ENCODE measurements around the gene PLEKHG4B. TPM values are rescaled to one million over a fixed set of nuclear protein-coding genes. Genes with fewer than 3 reads are reported as not detected.
"Not testable (repeated sequence)": the region's sequence is repeated elsewhere in the genome, so short reads cannot be mapped to it uniquely, and the experiment has no call there.

The PLEKHG4B gene
- total RNA-seq (2021) (0.28 and 0.33 TPM in 2 replicates), Bru-seq, nascent RNA (percentile 17 among the genes with signal in this experiment), BruChase-seq, experiment 1, labeled RNA remaining after a 2-hour chase (percentile 15 among the genes with signal in this experiment), BruChase-seq, experiment 2, labeled RNA remaining after a 6-hour chase (percentile 11 among the genes with signal in this experiment)
- long read RNA-seq, partial matches to known transcripts = 1 of 1 reads
- long read RNA-seq, other reads (novel, unspliced or antisense) = 0 of 1 reads

- BruUV-seq (replicated peaks) = no TSS peak
- ChIA-PET CTCF (interaction anchor here (0.5 kb wide), 1 partner anchor 383 kb away, joined by 3 read pairs; no protein-coding TSS in a partner anchor), POLR2A (ENCODE audit: low non-redundant PET) (no interaction called here)
- TF ChIP-seq EZH2 (IDR thresholded peaks at IDR 0.05; ENCODE audit: borderline replicate concordance, low read depth, low read length, poor library complexity, severe bottlenecking) = peak; percentile 79
- no peak for TF ChIP-seq CTCF (conservative IDR thresholded peaks at IDR 0.05; ENCODE audit: low read depth, low read length)
- peaks cover 87% of the 10 kb centered on the region for H3K27me3 ChIP-seq (replicated peaks; ENCODE audit: insufficient read depth, low read depth, low read length, poor library complexity)
- H3K27ac ChIP-seq (ENCODE audit: low read depth, low read length, poor library complexity, severe bottlenecking) = no peak within 1 kb of the TSS
- no peaks in the 10 kb centered on the region for H3K9me3 ChIP-seq (ENCODE audit: low read depth, low read length, poor library complexity, severe bottlenecking)
- H3K4me1 ChIP-seq (ENCODE audit: insufficient read depth, low read length, poor library complexity, severe bottlenecking) = no peaks in the 10 kb centered on the region
- no peaks in the 10 kb centered on the region for H3K36me3 ChIP-seq (ENCODE audit: insufficient read depth, low read length, poor library complexity, severe bottlenecking)
- DNase-seq (ENCODE audit: low spot score) = peak; percentile 20
- peak within 1 kb of the TSS; percentile 38 for H3K4me3 ChIP-seq (ENCODE audit: low read depth, low read length, poor library complexity, severe bottlenecking)
- intact Hi-C loops (cut with micrococcal nuclease; ENCODE audit: unreplicated experiment) = no loop called here
Observed at GRCh38 chr5:91556-92263, at the start of gene PLEKHG4B. Gene PLEKHG4B, plus strand, starts transcription at chr5:92168. Its CDS starts 64 bp downstream, at chr5:92232.

- H3K27me3 ChIP-seq (replicated peaks; ENCODE audit: insufficient read depth, low read depth, low read length, poor library complexity) = peaks cover 85% of the 10 kb centered on the region
Observed at GRCh38 chr5:42250-42649, 49.7 kb upstream of the PLEKHG4B start.

GRCh38 chr5:48192-48591, 43.8 kb upstream of the PLEKHG4B start:
- Histone ChIP-seq H3K27me3 (replicated peaks; ENCODE audit: insufficient read depth, low read depth, low read length, poor library complexity) (peaks cover 66% of the 10 kb centered on the region), H3K4me1 (ENCODE audit: insufficient read depth, low read length, poor library complexity, severe bottlenecking) (no peaks in the 10 kb centered on the region), H3K27ac (ENCODE audit: low read depth, low read length, poor library complexity, severe bottlenecking) (no peak overlapping the region), H3K9me3 (ENCODE audit: low read depth, low read length, poor library complexity, severe bottlenecking) (no peaks in the 10 kb centered on the region), H3K4me3 (ENCODE audit: low read depth, low read length, poor library complexity, severe bottlenecking) (no peak overlapping the region), H3K36me3 (ENCODE audit: insufficient read depth, low read length, poor library complexity, severe bottlenecking) (no peaks in the 10 kb centered on the region)
- BruUV-seq (replicated peaks) = no TSS peak
- POLR2A ChIA-PET (ENCODE audit: low non-redundant PET) = no interaction called here
- intact Hi-C loops (cut with micrococcal nuclease; ENCODE audit: unreplicated experiment) = no loop called here
- CTCF ChIA-PET = no interaction called here
- TF ChIP-seq CTCF (conservative IDR thresholded peaks at IDR 0.05; ENCODE audit: low read depth, low read length) (no peak), EZH2 (IDR thresholded peaks at IDR 0.05; ENCODE audit: borderline replicate concordance, low read depth, low read length, poor library complexity, severe bottlenecking) (no peak)
- no peak for DNase-seq (ENCODE audit: low spot score)

More at GRCh38 chr5:42250-42649, 49.7 kb upstream of the PLEKHG4B start:
- no peak overlapping the region for H3K4me3 ChIP-seq (ENCODE audit: low read depth, low read length, poor library complexity, severe bottlenecking)
- DNase-seq (ENCODE audit: low spot score) = no peak
- no peaks in the 10 kb centered on the region for H3K9me3 ChIP-seq (ENCODE audit: low read depth, low read length, poor library complexity, severe bottlenecking)
- H3K27ac ChIP-seq (ENCODE audit: low read depth, low read length, poor library complexity, severe bottlenecking) = no peak overlapping the region
- intact Hi-C loops (cut with micrococcal nuclease; ENCODE audit: unreplicated experiment) = no loop called here
- TF ChIP-seq EZH2 (IDR thresholded peaks at IDR 0.05; ENCODE audit: borderline replicate concordance, low read depth, low read length, poor library complexity, severe bottlenecking) = no peak
- peak; percentile 48 for TF ChIP-seq CTCF (conservative IDR thresholded peaks at IDR 0.05; ENCODE audit: low read depth, low read length)
- H3K36me3 ChIP-seq (ENCODE audit: insufficient read depth, low read length, poor library complexity, severe bottlenecking) = no peaks in the 10 kb centered on the region
- ChIA-PET CTCF (no interaction called here), POLR2A (ENCODE audit: low non-redundant PET) (no interaction called here)
- H3K4me1 ChIP-seq (ENCODE audit: insufficient read depth, low read length, poor library complexity, severe bottlenecking) = no peaks in the 10 kb centered on the region
- no TSS peak for BruUV-seq (replicated peaks)

- POLR2A ChIA-PET (ENCODE audit: low non-redundant PET); intact Hi-C loops (cut with micrococcal nuclease; ENCODE audit: unreplicated experiment); H3K27ac ChIP-seq (ENCODE audit: low read depth, low read length, poor library complexity, severe bottlenecking); H3K4me3 ChIP-seq (ENCODE audit: low read depth, low read length, poor library complexity, severe bottlenecking); H3K4me1 ChIP-seq (ENCODE audit: insufficient read depth, low read length, poor library complexity, severe bottlenecking); BruUV-seq (replicated peaks); CTCF ChIA-PET; H3K9me3 ChIP-seq (ENCODE audit: low read depth, low read length, poor library complexity, severe bottlenecking); DNase-seq (ENCODE audit: low spot score); H3K36me3 ChIP-seq (ENCODE audit: insufficient read depth, low read length, poor library complexity, severe bottlenecking): not testable (repeated sequence)
- H3K27me3 ChIP-seq (replicated peaks; ENCODE audit: insufficient read depth, low read depth, low read length, poor library complexity) = peaks cover 70% of the 10 kb centered on the region
Observed at GRCh38 chr5:49530-49929, 42.4 kb upstream of the PLEKHG4B start.

All from A673 (cell line).